ENCODE data around the gene RAB36. TPM values are rescaled to one million over a fixed set of nuclear protein-coding genes. Genes with fewer than 3 reads are reported as not detected.

RAB36 gene
- total RNA-seq, 6 experiments from 2014 or later = 5.4 to 7.1 (median 6.3) TPM

DNA sequence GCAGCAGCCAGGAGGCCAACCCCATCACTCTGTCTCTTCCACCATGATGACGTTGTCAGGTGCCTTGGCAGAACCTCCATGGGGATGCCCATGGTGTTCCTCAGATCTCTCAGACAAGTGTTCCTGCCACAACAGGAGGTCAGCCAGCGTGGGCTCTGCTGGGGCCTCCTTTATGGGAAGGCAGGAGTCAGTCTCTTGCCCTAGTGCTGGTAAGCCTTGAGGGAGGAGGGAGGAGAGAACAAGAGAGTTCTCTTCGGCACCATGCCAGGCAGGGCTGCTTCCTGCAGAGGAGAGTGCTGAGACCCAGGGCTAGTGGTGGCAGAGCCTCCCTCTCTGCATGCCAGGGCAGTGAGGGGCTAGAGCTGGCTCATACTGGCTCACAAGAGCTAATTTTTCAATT is 42.5 kb upstream of the RAB36 start:
- Mint-ChIP-seq H3K9me3 (no peaks in the 10 kb centered on the region), H3K27ac (no peak overlapping the region), H3K36me3 (ENCODE audit: low read depth) (no peaks in the 10 kb centered on the region), H3K27me3 (ENCODE audit: insufficient read depth) (peaks cover 3% of the 10 kb centered on the region), H3K4me1 (ENCODE audit: low read depth) (no peaks in the 10 kb centered on the region), H3K4me3 (no peak overlapping the region)
- DNase-seq = no peak
- no peak for TF ChIP-seq CTCF (IDR thresholded peaks at IDR 0.05)

- Mint-ChIP-seq H3K4me1 (ENCODE audit: low read depth) (no peaks in the 10 kb centered on the region), H3K4me3 (no peak overlapping the region), H3K27me3 (ENCODE audit: insufficient read depth) (peaks cover 3% of the 10 kb centered on the region), H3K9me3 (no peaks in the 10 kb centered on the region), H3K36me3 (ENCODE audit: low read depth) (no peaks in the 10 kb centered on the region), H3K27ac (no peak overlapping the region)
- TF ChIP-seq CTCF (IDR thresholded peaks at IDR 0.05) = no peak
- no peak for DNase-seq
Measured at GRCh38 chr22:23103199-23103954, 41.9 kb upstream of the RAB36 start.

DNA sequence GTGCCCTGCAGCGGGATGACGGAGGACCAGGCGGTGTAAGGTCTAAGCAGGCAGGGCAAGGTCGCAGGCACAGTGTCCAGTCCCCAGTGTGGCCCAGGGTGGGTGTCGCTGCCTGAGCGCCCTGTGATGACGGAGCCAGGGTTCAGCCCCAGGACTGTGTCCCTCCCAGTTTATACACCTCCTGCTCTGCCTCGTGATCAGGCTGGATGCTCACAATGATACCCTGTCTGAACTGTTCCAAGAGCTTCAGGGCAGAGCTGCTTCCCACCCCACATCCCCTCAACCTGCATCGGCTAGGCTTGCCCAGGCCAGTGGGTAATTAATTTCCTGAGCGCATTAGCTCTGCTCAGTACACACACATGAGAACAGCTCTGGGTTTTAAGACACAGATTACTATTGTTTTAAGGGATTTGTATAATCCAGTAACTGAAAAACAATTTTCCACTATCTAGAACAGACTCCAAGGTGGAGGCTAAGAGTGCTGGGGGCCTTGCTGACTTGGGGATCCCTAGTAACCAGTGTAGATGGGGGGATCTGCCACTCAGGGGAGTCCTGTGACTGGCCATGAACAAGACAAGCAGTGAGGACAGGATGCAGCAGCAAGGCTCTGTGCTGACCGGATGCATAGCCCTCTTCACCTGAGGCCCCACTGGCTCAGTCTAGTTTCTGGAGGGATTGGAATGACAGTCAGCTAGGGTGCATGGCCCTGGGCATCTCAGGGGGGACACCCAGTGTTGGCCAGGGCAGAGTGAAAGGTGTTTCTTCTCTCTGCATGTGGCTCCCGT is 40.9 kb upstream of the RAB36 start:
- no peak for TF ChIP-seq CTCF (IDR thresholded peaks at IDR 0.05)
- Mint-ChIP-seq H3K4me3 (no peak overlapping the region), H3K4me1 (ENCODE audit: low read depth) (no peaks in the 10 kb centered on the region), H3K9me3 (no peaks in the 10 kb centered on the region), H3K27ac (no peak overlapping the region), H3K36me3 (ENCODE audit: low read depth) (no peaks in the 10 kb centered on the region), H3K27me3 (ENCODE audit: insufficient read depth) (peaks cover 3% of the 10 kb centered on the region)
- DNase-seq = no peak

DNA sequence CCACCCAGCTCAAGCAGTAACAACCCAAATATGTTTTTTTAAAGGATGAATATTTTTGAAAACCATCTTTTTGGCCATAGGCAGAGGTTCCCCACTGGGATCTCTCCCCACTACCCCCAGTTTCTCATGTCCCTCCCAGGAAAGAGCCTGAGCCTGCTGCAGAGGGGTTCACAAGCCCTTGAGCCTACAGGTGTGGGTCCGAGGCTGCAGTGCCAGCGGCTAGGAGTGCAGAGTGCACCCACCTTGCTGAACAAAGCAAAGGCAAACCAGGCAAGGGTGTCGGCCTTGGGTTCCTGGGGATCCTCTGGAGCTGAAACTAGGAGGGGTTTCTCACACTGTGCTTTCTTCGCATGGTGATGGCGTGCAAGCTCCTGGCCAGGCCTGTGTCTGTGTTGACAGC is 40.0 kb upstream of the RAB36 start:
- no peaks in the 10 kb centered on the region for H3K9me3 Mint-ChIP-seq

DNA sequence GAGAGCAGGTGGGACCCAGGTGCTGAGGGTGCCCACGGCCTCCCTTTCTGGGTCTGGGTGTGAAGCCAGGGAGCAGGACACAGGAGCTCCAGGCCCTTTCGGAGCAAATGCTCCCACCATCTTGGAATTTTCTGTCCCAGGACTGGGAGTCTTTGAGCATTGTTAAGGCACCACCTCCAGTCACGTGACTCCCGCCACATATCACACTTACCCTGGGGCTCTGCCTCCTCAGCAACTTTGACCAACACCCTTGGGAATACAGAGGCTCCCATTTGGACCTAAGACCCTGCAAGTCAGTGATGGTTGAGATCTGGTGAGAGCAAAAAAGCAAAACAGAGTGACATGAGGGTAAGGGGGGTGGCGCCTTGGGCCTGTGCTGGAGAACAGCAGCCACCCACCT is 39.4 kb upstream of the RAB36 start:
- Mint-ChIP-seq H3K4me1 (ENCODE audit: low read depth) (no peaks in the 10 kb centered on the region), H3K9me3 (no peaks in the 10 kb centered on the region), H3K27ac (no peak overlapping the region), H3K4me3 (no peak overlapping the region), H3K36me3 (ENCODE audit: low read depth) (no peaks in the 10 kb centered on the region), H3K27me3 (ENCODE audit: insufficient read depth) (peaks cover 3% of the 10 kb centered on the region)
- no peak for DNase-seq
- no peak for TF ChIP-seq CTCF (IDR thresholded peaks at IDR 0.05)

More for the DNA sequence above, 40.0 kb upstream of the RAB36 start:
- no peaks in the 10 kb centered on the region for H3K36me3 Mint-ChIP-seq (ENCODE audit: low read depth)
- DNase-seq = no peak
- TF ChIP-seq CTCF (IDR thresholded peaks at IDR 0.05) = no peak
- no peak overlapping the region for H3K4me3 Mint-ChIP-seq
- H3K27me3 Mint-ChIP-seq (ENCODE audit: insufficient read depth) = peaks cover 3% of the 10 kb centered on the region
- no peaks in the 10 kb centered on the region for H3K4me1 Mint-ChIP-seq (ENCODE audit: low read depth)
- no peak overlapping the region for H3K27ac Mint-ChIP-seq

All from HFFc6 (cell line).